Measurements from ENCODE around the gene KDM4C. TPM values are rescaled to one million over a fixed set of nuclear protein-coding genes. Genes with fewer than 3 reads are reported as not detected.

KDM4C gene
- total RNA-seq, 2 donors from 2014 or later = 26.1 to 47.8 TPM

DNA sequence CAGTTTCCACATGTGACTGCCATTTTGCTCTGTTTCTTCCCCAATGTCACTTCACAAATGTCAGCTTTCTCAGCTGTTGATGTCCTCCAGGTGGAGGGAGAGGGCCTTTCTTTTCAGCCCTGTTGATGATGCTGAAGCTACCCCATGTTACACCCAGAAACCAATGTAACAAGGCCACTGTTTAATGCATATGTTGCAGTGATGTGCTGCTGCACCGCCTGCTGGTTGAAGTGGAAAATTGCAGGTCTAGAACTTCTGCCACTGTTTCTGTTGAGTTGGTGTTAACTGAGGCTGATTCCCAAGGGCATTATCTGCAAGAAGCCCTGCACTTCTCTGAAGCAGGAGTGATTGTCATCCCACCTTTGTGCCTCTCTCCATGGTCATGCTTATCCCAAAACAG, 428.4 kb downstream of the KDM4C start:
- DNase-seq (ENCODE audit: low spot score) (no peak), ATAC-seq (ENCODE audit: insufficient number of reproducible peaks, low FRiP score, low read depth) (no peak)
- H3K9me3 ChIP-seq = peaks cover 6% of the 10 kb centered on the region
- H3K4me1 ChIP-seq (ENCODE audit: control insufficient read depth in 1 of 2, low read depth in 2 of 2) = no peaks in the 10 kb centered on the region
- no peak overlapping the region for H3K4me3 ChIP-seq
- H3K36me3 ChIP-seq = no peaks in the 10 kb centered on the region
- TF ChIP-seq, protein P1, sequence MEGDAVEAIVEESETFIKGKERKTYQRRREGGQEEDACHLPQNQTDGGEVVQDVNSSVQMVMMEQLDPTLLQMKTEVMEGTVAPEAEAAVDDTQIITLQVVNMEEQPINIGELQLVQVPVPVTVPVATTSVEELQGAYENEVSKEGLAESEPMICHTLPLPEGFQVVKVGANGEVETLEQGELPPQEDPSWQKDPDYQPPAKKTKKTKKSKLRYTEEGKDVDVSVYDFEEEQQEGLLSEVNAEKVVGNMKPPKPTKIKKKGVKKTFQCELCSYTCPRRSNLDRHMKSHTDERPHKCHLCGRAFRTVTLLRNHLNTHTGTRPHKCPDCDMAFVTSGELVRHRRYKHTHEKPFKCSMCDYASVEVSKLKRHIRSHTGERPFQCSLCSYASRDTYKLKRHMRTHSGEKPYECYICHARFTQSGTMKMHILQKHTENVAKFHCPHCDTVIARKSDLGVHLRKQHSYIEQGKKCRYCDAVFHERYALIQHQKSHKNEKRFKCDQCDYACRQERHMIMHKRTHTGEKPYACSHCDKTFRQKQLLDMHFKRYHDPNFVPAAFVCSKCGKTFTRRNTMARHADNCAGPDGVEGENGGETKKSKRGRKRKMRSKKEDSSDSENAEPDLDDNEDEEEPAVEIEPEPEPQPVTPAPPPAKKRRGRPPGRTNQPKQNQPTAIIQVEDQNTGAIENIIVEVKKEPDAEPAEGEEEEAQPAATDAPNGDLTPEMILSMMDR (IDR thresholded peaks at IDR 0.05) = no peak
- no peaks in the 10 kb centered on the region for H3K27me3 ChIP-seq (replicated peaks; ENCODE audit: insufficient read depth)
- no peak overlapping the region for H3K27ac ChIP-seq

DNA sequence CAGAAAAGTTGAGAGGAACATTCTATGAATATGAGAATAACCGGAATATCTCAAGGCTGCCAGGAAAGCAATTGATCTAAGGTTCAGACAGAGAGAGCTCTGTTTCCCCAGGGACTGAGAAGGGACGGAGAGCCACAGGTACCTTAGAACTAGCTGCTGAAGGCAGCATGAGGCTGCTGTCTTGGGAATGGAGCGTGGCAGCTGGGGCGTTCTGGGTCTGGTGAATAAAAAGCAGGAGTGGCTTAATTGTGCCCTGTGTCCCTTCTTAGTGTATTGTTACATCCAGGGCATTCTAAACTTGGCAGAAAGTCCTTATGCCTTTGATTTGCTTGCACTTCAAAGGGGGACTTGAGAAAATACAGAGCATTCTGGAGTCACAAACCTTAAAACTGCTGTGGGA, 434.5 kb downstream of the KDM4C start:
- H3K9me3 ChIP-seq = peaks cover 6% of the 10 kb centered on the region
- H3K36me3 ChIP-seq = no peaks in the 10 kb centered on the region

DNA sequence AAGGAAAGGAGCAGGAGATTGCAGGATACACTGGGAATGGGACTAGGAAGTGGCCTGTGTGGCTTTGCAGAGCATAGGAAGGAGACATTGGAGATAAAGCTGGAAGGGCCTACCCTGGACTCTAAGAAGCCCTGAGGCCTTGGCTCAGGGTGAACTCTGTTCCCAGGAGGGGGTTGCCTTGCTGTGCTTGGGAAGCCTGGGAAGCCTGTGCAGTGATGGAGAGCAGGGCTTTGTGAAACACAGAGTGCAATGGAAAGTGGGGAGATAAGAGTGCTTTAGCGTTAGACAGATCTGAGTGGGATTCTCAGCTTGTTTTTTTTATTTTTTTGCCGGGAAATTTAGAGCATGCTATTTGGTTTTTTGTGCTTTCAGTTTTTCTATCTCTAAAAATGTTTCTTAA, 437.8 kb downstream of the KDM4C start:
- TF ChIP-seq, protein P1 (IDR thresholded peaks at IDR 0.05) = no peak
- no peaks in the 10 kb centered on the region for H3K9me3 ChIP-seq
- no peak for DNase-seq (ENCODE audit: low spot score)

More for the DNA sequence above, 434.5 kb downstream of the KDM4C start:
- ATAC-seq (ENCODE audit: insufficient number of reproducible peaks, low FRiP score, low read depth) (no peak), DNase-seq (ENCODE audit: low spot score) (no peak)
- TF ChIP-seq, protein P1 (IDR thresholded peaks at IDR 0.05) = no peak
- Histone ChIP-seq H3K27me3 (replicated peaks; ENCODE audit: insufficient read depth) (no peaks in the 10 kb centered on the region), H3K4me1 (ENCODE audit: control insufficient read depth in 1 of 2, low read depth in 2 of 2) (no peaks in the 10 kb centered on the region), H3K4me3 (no peak overlapping the region), H3K27ac (no peak overlapping the region)

DNA sequence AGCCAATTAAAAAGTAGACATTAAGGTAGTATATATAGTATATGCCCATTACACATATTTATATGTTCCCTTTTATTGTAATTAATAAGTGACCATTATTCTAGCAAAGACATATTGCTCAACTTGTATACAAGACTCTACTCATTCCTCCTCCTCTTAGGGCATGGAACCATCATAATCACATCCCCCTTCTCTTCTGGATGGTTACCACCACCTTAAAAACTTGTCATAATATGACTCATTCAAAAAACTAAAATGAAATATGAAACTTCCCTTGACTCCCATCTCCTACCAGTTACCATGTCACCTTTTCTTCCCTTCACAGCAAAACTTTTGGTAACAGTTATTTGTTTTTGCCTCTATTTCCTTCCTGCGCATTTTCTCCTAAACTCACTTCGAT, 438.7 kb downstream of the KDM4C start:
- no peak for ATAC-seq (ENCODE audit: insufficient number of reproducible peaks, low FRiP score, low read depth)
- H3K27me3 ChIP-seq (replicated peaks; ENCODE audit: insufficient read depth) = no peaks in the 10 kb centered on the region

More for the DNA sequence above, 437.8 kb downstream of the KDM4C start:
- Histone ChIP-seq H3K27ac (no peak overlapping the region), H3K27me3 (replicated peaks; ENCODE audit: insufficient read depth) (no peaks in the 10 kb centered on the region), H3K4me3 (no peak overlapping the region), H3K4me1 (ENCODE audit: control insufficient read depth in 1 of 2, low read depth in 2 of 2) (no peaks in the 10 kb centered on the region), H3K36me3 (no peaks in the 10 kb centered on the region)
- ATAC-seq (ENCODE audit: insufficient number of reproducible peaks, low FRiP score, low read depth) = no peak

DNA sequence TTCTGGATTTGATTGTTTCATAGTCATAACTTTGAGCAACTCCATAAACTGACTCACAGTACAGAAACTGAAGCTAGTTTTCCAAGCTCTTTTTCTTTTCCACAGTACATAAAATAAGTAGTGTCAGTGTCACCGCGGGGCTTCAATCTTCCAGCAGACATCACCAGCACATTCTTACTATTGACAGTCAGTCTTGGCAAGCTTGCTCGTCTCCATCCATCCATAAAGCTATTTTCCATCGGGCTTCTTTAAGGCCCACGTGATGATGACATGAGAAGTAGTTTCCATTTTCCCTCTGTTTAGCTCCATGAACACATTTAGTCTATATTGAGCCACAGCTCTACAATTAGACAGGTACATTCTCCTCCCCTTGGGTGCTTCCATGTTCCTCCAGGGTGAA, 443.4 kb downstream of the KDM4C start:
- Histone ChIP-seq H3K27ac (no peak overlapping the region), H3K9me3 (no peaks in the 10 kb centered on the region), H3K4me1 (ENCODE audit: control insufficient read depth in 1 of 2, low read depth in 2 of 2) (no peaks in the 10 kb centered on the region), H3K27me3 (replicated peaks; ENCODE audit: insufficient read depth) (no peaks in the 10 kb centered on the region), H3K4me3 (no peak overlapping the region), H3K36me3 (no peaks in the 10 kb centered on the region)
- DNase-seq (ENCODE audit: low spot score) (no peak), ATAC-seq (ENCODE audit: insufficient number of reproducible peaks, low FRiP score, low read depth) (no peak)
- TF ChIP-seq, protein P1 (IDR thresholded peaks at IDR 0.05) = no peak

More for the DNA sequence above, 438.7 kb downstream of the KDM4C start:
- H3K27ac ChIP-seq = no peak overlapping the region
- H3K4me3 ChIP-seq = no peak overlapping the region
- no peak for DNase-seq (ENCODE audit: low spot score)
- TF ChIP-seq, protein P1 (IDR thresholded peaks at IDR 0.05) = no peak
- no peaks in the 10 kb centered on the region for H3K36me3 ChIP-seq
- no peaks in the 10 kb centered on the region for H3K4me1 ChIP-seq (ENCODE audit: control insufficient read depth in 1 of 2, low read depth in 2 of 2)
- no peaks in the 10 kb centered on the region for H3K9me3 ChIP-seq

Data from thoracic aorta (tissue), 2 donors.